NCI-H510A treated with DMSO at 0.1 percent for 48 hours (cell line): ENCODE measurements around the gene PC.

Experiments used
- DNase-seq: peaks from one replicate; lab custom pipeline; 2025; lab: John Stamatoyannopoulos, UW

Gene PC

GRCh38 chr11:66867425-66868040 lies 90.7 kb downstream of the PC start:
- no peak for DNase-seq

- DNase-seq, result no peak
These were observed 91.6 kb downstream of the PC start for GRCh38 chr11:66866511-66866986.

GRCh38 chr11:66866007-66866406 lies 92.2 kb downstream of the PC start:
- no peak for DNase-seq

- peak; percentile 73 for DNase-seq
These were observed 93.1 kb downstream of the PC start for GRCh38 chr11:66864924-66865697.

GRCh38 chr11:66864172-66864901 lies 93.8 kb downstream of the PC start:
- DNase-seq, result peak; percentile 73

- DNase-seq, result peak; percentile 27
These were observed 94.6 kb downstream of the PC start for GRCh38 chr11:66863428-66864125.

- DNase-seq, result no peak
These were observed 95.6 kb downstream of the PC start for GRCh38 chr11:66862559-66863037.

- no peak for DNase-seq
These were observed 96.2 kb downstream of the PC start for GRCh38 chr11:66861774-66862558.

- no peak for DNase-seq
These were observed 97.0 kb downstream of the PC start for GRCh38 chr11:66861038-66861773.

GRCh38 chr11:66860449-66860831 lies 97.7 kb downstream of the PC start:
- no peak for DNase-seq

GRCh38 chr11:66859686-66860448 lies 98.3 kb downstream of the PC start:
- DNase-seq, result no peak

GRCh38 chr11:66858939-66859685 lies 99.1 kb downstream of the PC start:
- no peak for DNase-seq

GRCh38 chr11:66858186-66858938 lies 99.8 kb downstream of the PC start:
- no peak for DNase-seq

GRCh38 chr11:66857927-66858185 lies 100.3 kb downstream of the PC start:
- DNase-seq, result no peak

GRCh38 chr11:66857234-66857926 lies 100.8 kb downstream of the PC start:
- no peak for DNase-seq

- DNase-seq, result peak; percentile 74
These were observed 101.5 kb downstream of the PC start, which contains the start of gene LRFN4 for GRCh38 chr11:66856496-66857233. TSS of gene LRFN4 (plus strand) at chr11:66857064. CDS start at chr11:66857745, 681 bp downstream.
